ENCODE results near the gene PRKCD.
A peak's percentile ranks its signal among the peaks of the same experiment; 100 is the strongest.

PRKCD gene

DNA sequence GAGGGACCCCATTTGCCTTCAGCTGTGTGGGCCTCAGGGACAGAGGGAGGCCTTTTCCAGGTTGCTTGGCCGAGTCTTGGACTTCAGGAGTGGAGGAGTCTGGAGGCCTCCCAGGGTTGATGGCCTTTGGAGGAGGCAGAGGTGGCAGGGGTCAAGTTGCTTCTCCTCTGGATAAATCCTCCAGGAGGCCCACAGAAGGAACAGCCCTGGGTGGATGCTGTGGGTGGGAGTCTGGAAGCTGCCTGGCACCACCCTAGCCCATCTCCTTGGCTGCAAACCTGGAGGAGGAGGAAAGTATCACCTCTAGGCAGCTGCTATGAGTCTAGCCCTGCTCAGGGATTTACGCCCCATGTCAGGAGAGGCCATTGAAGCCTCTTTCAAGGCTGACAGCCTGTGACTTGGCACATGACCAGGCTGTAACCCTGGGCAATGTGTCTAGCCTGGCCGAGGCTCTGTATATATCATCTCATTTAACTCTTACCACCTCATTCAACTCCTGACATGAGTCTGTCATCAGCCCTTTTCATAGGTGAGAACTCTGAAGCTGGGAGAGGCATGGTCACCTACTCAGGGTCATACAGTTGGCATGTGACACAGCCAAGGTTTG is 2.9 kb upstream of the PRKCD start:
- no peak for DNase-seq

DNA sequence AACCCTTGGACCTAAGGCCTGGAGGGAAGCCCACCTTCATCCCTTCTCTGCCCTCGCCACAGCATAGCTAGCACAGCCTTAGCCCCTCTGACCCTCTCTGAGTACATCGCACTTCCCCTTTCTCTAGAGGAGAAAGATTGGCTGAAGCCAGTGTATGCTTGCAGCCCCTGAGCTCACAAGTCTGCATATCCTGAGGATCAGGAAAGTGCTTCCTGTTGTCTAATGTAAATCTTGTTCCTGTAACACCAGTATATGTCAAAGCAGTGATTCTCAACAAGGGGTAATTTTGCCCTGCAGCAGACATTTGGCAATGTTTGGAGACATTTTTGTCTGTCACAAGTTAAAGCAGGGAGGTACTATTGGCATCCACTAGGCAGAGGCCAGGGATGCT is 2.2 kb upstream of the PRKCD start:
- no peak for DNase-seq

DNA sequence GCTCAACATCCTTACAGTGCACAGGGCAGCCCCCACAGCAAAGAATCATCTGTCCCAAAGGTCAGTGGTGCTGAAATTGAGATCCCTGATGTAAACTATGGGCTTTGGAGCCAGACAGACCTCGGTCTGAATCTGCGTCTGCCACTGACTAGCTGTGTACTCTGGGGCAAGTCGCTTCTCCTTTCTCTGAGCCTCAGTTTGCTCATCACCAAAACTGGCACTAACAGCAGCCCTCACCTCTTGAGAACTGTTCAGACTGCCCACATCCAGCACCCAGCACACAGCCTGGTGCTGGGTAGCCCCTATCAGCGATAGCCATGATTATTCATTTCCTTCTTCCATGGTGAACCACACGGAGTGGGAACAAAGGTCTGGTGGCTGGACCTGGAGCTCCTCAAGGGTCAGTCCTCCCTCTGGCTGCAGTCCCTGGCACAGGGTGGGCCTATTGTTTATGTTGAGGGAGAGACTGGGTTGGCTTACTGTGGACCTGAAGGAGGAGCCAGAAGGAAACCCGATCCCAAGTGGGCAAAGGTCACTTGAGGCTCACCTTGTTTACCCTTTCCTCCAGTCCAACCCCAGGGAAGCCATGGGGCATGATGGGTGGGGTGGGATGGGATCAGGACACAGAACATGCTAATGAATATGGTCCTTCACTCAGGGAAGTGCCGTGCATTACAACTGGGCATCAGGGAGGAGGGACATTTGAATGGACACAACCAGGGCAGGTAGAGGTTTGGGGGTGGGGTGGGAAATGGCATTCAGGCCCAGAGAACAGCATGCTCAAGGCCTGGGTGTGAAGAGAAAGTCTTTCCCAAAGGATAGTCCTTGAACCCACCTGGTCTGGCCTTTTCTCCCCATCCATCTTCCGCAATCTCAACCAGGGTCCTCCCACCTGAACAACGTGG is 1.6 kb upstream of the PRKCD start:
- DNase-seq = no peak

DNA sequence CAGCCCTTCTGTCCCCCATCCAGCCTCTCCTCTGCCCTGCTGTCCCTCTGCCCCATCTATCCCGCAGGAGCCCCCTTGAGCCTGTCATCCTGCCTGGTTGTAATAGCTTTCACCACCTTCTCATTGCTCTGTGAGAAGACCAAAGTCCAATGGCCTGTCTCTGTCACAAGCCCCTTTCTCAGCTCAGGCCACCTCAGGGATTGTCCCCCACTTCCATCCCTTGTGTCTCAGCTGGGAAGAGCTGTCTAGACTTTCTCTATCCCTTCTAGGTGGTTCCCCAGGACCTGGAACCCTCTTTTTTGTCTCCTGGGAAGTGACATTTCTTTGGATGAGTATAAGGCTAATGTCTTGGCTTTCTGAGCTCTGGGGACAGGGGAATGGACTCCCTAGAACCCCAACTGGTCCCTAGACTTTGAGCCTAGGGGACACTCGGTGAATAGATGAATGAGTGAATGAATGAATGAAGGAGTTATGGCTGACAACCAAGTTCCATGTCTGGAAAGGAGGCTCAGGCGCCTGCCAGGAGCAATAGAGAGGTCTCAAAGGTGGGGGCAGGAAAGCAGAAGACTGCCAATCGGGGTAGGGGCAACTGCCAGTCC is 849 bp upstream of the PRKCD start:
- DNase-seq = no peak

DNA sequence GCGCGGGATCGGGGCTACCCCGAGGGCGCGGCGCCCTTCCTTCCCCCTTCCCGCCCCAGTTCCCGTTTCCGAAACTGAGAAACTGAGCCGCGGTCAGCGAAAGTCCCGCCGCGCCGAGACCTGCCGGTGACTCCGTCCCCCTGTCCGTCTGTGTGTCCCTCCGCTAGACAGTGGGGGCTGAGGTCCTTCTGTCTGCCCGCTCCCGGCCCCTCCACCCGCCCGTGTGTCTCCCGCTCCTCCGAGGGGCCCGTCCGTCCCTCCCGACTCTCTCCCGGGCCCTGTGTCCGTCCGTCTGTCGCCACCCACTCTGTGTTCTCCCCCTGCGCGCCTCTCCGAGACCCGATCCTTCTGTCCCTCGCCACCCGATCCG is 426 bp downstream of the PRKCD start:
- no peak for DNase-seq

DNA sequence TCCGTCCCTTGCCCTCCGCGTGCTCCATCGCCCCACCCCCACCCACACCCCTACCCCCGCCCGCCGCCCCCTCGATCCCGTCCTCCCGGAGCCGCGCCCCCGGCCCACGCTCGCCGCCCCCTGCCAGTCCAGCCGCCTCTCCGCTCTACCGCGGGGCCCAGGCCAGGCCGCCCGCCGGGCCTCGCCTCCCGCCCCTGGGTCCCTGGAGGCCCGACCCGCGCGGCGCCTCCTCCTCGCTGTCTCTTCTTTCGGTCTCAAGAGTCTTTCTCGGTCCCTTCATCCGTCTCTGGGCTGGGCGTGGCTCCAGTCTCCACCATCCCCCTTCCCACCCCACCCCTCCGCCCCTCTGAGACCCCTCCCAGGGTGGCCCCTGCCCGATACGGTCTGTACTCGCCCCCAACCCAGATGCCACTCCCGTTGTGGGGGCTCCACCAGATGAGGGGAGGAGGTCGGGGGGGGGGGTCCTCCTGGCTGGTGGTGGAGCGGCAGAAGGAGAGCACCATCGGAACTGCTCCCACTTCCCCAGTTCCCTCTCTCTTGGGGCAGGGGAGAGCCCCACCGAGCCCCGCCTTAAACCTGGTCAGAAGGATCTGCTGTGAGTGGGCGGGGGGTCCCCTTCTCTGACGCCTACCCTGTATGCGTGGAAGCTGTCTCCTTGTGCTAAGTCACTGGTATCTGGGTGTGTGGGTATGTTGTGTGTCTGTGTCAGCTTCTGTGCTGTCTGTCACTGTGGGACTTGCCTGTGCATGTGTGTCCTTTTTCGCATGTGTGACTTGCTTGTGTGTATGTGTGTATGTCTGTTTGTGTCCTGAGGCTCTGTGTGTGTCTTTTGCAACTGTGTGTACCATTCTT is 1.0 kb downstream of the PRKCD start:
- peak; percentile 26 for DNase-seq

DNA sequence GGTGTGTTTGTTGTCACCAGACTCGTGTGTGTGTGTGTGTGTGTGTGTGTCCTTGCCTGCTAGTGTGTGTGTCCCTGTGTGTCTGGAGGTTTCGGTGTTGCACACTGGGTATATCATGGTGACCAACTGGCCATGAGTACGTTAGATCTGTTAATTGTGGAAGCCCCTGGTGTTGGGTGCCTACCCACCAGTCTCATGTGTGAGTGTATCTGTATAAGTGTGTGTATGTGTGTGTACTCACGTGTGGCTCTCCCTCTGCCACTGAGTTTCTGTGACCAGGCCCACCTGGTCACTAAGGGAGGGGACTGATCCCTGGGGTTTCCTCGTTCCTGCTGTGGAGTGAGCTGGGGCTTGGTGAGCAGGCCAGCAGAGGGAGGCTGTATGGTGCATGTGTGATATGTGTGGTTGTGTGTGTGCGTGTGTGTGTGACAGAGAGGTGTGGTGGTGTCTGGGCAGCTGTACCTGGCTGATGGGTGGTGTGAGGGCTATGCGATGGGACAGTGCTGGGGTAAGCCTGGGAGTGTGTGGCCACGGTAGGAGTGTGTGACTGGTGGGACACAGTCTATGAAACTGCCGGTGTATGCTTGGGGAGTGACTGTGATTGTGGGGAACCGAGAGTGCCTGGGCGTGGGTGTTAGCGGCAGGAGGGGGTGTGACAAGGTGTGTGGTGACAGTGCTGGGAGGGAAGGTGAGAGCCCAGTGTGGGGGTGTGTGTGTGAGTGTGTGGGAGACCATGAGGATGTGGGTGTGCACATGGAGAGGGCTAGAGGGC is 1.8 kb downstream of the PRKCD start:
- DNase-seq = peak; percentile 45

DNA sequence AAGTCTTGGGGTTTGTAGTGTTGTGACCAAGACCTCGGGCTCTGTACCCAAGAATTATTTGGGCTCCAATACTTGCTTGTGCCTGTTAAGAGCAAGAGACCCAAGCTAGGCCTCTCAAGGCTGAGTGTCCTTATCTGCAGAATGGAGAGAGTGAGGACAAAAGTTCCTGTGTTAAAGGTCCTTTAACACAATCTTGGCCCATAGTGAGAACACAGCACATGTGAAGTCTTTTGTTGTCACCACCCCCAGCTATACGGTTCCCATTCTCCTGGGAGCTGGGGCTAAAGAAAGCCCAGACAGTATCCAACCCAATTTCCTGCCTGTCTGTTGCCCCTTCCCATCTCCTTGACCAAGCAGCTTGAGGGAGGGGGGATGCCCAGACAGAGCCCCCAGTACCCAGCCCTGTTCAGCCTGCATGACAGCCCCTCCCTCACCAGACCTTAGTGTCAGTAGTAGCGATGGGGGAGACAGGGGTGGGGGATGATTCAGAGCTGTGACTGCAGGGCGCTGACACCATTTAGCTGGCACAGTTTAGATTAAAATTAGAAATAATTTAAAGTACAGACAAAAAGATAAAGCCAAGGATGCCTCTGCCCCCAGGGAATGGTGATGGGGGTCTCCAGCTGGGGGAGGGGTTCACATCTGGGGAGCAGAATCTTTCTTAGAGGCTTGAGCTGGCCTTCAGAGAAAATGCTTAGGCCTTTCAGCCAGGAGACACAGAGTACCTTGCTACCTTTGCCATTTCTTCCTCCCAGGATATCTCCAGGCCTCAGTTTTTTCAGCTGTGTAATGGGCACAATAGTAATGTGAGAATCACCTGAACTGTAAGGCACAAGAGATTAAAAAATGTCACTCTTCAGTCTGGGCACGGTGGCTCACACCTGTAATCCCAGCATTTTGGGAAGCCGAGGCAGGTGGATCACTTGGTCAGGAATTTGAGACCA is 2.7 kb downstream of the PRKCD start:
- no peak for DNase-seq

DNA sequence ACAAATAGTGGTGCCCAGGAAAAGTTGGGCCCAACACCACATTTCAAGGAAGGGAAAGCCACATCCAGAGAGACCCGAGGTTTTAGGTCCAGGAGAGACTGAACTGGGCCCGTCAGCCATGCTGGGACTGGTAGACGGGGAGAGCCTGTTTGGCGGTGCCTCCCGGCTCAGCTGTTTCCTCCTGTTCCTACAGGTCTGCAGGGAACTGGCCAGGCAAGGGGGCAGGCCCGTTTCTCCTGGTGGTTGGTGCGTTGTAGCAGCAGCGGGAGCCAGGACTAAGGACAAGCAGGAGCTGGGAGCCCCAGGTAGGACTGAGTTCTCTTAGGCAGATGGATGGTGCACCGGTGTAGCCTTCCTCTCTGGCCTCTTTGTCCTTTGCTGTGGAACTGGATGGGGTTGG is 3.9 kb downstream of the PRKCD start:
- DNase-seq = no peak

DNA sequence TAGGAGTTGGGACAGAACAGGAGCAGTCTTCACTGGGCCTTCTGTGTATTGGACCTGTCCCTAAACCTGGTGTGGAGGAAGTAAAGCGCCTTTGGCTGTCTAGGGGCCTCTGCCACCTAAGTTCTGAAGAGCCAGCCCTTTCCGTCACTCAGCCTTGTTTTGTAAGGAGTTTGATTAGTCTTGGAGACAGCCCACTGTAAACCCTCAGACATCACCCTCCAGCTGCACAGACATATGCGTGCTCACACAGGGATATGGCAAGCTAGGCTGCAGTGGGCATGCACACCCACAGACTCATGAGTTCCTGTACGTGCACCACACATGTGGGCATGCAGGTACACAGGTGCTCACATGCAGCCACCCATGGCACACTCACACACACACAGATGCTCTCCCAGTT is 5.2 kb downstream of the PRKCD start:
- DNase-seq = no peak

DNA sequence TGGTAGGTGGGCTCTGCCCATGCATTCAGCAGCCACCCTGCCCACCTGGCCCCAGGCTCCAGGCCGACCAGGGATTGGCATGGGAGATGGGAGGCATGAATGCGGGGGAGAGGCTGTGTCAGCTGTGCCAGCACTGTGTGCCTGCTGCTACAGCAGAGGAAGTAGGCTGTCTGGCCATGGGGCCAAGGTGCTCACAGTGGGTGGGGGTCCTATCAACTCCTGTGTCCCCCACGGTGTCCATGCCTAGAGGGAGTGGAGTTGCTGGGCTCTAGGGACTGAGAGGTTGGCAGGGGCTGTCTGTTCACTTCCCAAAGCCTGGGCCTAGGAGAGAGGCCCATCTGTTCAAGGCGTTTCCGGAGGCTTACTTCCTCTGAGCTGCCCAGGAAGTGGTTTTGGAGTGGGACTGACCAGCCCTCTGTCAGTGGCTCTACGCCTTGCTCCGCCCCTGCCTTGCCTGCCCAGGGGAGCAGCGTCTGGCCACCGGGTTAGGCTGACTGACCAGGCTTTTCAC is 5.8 kb downstream of the PRKCD start:
- no peak for DNase-seq

DNA sequence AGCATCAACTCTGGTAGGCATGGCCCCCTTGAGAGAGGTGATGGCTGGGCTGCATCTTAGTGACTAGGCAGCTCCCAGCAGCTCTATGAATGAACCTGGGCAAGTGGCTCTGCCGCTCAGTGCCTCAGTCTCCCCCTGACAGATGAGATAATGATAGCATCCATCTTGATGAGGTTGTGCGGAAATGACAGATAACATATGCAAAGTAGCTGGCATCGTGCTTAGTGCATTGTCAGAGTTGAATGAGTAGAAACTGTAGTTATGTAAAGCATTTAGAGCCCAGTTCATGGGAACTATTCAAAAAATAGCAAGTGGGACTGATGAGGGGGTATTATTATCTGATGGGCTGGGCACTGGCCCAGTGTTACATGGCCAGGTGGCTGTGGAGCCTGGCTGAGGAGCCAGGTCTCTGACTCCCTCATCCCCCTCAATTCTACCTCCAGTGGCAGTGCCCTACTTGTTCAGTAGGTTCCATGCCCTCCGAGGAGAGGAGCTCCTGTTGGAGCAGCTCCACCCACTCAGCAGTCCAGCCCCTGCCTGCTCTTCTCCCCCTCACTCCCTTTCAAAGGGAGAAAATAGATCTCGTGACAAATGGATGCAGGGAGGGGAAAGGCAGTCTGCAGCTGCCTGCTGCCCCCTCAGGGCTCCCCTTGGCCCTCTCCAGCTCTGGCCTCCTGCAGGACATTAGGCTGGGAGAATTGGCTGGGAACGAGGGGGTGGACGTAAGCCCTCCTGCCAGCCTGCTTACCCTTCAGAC is 6.6 kb downstream of the PRKCD start:
- no peak for DNase-seq

DNA sequence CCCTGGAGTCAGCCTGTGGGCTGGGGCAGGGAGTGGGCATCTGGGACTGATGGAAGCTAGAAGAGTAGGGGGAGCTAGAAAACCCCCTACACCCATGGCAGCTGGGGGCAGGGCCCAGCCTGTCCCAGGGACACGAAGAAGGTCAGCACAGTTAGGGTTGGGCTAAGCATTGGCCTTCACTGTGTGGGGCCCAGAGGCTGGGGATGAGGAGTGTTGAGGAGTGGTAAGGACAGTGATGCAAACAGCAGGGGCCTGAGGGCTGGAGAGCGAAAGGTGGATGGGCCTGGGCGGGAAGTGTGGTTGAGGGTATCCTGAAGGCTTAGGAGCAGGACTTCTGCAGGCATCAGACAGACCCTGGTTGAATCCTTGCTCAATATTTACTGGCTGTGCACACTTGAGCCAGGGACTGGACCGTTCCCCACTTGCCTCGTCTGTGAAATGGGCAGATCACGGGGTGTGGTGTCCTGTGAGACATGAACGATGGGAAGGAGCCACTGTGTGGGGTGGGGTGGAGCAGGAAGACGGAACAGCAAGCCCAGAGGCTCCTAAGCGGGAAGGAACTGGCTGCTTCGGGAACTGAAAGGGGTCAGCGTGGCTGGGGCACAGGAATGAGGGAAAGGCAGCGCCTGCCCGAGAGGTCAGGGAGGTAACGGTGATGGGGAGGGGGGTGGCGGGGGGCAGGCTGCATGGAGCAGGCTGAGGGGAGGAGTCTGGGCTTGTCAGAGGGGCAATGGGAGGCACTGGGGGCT is 7.3 kb downstream of the PRKCD start:
- no peak for DNase-seq

DNA sequence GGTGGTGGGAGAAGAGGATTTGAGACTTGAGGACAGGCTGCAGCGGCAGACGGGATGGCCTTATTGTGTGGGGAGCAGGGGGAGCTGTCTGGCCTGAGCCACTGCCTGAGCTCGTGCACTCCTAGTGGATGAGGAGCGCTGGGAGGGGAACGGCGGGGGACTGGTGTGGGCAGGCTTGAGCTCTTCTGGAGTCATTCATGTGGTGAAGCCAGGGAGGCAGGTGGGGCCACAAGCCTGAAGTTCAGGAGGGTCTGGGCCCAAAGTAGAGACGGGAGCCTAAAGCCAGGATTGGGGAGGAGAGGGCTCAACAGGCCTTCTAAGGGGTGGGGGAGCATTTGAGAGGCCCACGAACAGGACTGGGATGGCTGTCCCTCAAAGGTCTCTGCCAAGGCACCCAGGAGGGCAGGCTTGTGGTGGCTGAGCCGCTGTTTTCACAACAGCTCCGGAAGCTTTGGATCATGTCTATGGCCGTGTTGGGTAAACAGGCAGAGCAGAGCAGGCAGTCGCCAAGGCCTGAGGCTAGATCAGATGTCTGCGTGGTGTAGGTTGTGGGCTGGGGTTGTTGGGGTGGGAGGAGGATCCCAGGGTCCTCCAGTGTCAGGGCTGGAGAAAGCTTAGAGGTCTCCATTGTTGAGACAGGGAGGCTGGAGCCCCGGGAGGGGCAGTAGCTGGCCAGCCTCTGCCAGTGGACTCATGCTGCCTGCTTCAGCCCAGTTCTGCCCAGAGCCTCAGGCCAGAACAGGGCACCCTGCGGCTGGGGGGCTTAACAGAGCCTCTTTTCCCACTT is 8.2 kb downstream of the PRKCD start:
- no peak for DNase-seq

DNA sequence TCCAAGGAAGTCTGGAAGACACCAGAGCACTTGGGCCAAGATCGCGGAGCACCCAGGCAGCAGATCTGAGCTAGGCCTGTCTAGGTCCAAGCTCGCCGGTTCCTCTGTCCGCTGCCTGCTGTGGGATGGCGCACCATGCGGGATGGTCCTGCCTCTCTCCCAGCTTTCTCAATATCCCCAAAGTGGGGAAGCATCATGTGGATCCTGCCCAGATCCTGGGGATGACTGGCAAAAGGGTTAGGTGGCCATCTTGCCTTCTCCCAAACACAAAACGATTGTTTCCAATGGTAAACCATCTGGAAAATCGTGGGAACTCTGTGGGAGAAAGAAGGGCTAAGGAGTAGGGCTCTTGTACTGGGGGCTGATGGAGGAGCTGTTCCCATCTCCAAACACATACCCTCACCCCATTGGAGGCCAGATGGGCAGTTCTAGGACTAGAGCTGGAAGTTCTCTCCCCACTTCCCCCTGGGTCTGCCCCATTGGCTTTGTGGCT is 8.9 kb downstream of the PRKCD start:
- no peak for DNase-seq

DNA sequence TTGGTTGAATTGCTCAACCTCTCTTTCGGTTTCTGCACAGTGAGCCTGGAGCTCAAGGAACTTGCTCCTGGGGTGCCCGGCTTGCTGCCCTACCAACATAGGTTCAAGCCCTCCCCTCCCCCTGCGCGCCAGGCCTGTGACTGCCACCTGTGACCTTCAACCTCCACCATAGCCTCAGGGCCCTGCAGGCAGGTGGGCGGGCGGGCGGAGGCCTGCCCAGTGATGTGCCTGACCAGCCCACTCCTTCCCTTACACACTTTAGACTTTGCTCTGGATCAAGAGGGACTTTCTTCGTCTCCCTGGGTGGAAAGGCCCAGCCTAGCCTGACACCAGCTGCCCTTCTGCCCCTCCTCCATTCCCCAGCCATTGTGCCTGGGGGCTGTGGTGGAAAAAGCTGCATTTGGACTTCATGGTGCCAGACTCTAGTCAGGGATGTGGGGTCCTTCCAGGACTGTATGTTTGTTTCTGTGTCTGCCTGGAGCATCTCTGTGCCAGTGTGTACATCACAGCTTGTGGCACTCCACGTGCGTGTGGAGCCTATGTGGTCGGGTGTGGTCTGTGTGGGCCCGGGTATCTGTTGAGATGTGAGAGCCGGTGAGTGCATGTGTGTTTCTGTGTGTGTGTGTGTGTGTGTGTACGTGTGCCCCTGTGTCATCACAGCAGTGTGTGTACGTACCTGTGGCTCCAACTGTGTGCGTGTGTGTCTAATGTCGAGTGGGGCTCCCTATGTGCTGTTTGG is 9.5 kb downstream of the PRKCD start:
- no peak for DNase-seq

DNA sequence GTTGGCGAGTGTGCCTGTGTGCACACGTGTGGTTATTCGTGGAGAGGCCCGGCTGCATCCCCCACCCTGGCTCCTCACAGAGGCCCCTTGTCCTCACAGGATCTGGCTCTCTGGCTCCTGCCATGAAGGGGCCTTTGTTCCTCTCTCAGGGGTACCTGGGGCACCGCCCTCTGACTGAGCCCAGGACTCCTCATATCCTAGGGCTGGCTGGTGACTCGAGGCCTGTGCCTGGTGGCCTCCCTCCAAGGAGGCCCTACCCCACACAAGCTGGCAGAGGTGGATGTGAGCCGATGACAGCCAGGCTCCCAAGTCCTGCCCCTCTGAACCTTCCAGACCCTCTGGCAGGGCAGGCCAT is 10.0 kb downstream of the PRKCD start:
- DNase-seq = no peak

Measured in activated CD4-positive, alpha-beta T cell treated with anti-CD3 and anti-CD28 coated beads for 1 hour (primary cell).